ENCODE results near the gene STUB1.

STUB1 gene

DNA sequence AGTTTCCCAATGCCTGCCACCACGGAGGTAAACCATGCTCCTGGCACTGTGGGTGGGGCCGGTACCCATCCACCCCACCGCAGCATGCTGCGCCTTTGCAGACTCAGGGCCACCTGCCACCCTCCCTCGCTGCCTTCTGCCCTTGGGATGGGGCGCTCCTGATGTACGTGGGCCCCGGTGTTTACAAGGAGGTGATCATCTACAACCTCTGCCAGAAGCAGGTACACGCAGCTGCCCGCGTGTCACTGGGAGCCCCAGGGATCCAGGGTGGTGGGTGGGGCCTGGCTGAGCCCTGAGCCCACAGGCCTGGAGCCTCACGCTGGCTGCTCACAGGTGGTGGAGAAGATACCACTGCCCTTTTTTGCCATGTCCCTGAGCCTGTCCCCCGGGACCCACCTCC lies 13.6 kb upstream of the STUB1 start:
- no peak for DNase-seq (ENCODE audit: low read depth in 3 of 3)

DNA sequence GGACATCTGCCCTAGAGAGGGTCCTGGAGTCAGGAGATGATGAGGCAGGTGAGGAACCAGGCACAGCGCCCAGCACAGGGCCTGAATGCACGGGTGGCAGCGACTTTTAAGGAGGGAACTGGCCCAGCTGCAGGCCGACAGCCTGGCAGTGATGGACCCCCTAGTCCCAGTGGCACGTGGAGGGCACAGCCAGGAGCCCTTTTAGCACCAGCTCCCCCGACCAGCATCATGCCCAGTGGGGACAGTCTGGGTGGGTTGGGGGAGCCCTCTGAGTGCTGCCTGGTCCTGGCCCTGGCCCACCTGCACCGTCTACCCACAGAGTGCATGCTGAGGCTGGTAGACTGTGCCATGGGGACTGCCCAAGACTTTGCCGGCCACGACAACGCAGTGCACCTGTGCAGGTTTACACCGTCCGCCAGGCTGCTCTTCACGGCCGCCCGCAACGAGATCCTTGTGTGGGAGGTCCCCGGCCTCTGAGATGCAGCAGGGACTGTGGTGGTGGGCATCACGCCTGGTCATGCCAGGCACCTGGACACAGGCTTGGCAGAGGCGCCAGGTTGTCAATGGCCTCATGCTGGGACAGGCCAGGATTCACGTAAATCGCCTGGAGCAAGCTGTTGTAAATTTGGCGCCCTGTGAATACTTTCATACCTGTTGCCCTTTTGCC lies 13.0 kb upstream of the STUB1 start:
- DNase-seq (ENCODE audit: low read depth in 3 of 3) = no peak

DNA sequence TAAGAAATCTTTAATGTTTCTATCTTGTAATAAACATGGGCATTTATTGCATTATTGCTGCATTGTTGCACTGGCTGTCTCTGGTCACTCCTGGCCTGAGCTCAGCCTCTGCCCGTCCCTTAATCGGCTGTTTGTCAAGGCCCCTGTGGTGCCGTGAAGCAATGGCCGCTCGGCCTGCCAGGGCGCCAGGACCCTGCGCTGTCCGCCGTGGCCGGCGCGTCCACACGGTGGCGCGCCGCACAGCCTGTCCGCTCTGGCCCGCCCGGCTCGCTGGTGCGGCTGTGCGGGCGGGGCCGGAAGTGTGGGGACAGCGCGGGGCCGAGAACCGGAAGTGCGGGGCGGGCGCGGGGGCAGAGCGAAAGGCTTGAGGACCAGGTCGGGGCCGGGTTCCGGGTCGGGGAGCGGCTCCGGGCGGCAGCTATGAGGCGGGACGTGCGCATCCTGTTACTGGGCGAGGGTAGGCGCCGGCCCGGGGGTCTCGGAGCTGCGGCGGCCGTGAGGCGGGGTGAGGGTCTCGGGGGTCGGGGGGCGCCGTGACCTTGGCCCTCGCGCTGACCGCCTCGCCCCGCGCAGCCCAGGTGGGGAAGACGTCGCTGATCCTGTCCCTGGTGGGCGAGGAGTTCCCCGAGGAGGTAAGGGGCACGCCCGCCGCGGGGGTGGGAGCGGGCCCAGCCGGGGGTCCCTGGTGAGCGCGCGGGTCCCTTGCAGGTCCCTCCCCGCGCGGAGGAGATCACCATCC lies 12.3 kb upstream of the STUB1 start, which contains the start of gene RHOT2:
RHOT2 (plus strand) TSS at position 353 of the 739 bp plus-strand sequence; CDS start at position 421, 68 bp downstream.
- DNase-seq (ENCODE audit: low read depth in 3 of 3) = peak; percentile 85 to 95 (median 87)

DNA sequence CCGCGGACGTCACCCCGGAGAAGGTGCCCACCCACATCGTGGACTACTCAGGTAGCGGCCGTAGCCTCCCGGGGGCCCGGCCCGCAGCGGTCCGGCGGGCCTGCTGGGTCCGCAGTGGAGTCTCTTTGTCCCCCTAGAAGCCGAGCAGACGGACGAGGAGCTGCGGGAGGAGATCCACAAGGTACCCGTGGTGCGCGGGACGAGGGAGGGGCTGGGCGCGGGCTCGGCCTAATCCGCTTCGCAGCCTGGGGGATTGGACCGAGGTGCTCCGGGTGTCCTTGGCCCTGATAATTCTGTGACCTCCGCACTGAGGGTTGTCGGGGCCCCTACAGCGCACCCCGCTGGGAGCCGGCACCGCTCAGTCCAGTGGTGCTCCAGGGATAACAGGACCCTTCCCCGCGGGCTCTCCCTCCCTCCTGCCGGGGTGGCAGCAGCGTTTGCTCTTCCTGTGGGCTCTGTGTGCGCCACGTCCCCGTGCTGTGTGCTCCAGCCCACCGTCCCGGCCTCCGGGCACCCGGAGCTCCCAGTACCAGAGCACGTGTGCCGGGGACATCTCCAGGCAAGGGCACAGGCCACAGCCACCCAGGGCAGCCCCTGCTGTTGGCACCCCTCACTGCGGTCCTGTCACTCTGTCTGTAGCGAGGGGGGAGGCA lies 11.6 kb upstream of the STUB1 start:
- no peak for DNase-seq (ENCODE audit: low read depth in 3 of 3)

DNA sequence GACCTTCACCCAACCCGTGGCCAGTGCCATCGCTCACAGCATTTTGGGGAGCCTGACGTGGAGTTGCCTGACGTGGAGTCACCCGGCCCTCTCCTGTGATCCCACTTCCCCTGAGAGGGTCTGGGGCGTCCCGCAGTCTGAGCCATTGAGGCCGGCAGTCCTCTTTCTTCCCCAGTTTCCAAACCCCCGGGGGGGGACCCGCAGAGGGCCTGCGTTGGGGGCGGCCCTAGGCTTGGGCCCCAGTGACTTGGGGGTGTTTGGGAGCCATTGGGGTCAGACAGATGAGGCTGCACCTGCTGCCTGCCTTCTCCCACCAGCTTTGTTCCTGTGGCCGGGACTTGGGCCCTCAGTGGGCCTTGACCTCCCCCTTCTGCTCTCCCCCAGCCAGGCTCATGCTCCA lies 10.5 kb upstream of the STUB1 start:
- DNase-seq (ENCODE audit: low read depth in 3 of 3) = no peak

DNA sequence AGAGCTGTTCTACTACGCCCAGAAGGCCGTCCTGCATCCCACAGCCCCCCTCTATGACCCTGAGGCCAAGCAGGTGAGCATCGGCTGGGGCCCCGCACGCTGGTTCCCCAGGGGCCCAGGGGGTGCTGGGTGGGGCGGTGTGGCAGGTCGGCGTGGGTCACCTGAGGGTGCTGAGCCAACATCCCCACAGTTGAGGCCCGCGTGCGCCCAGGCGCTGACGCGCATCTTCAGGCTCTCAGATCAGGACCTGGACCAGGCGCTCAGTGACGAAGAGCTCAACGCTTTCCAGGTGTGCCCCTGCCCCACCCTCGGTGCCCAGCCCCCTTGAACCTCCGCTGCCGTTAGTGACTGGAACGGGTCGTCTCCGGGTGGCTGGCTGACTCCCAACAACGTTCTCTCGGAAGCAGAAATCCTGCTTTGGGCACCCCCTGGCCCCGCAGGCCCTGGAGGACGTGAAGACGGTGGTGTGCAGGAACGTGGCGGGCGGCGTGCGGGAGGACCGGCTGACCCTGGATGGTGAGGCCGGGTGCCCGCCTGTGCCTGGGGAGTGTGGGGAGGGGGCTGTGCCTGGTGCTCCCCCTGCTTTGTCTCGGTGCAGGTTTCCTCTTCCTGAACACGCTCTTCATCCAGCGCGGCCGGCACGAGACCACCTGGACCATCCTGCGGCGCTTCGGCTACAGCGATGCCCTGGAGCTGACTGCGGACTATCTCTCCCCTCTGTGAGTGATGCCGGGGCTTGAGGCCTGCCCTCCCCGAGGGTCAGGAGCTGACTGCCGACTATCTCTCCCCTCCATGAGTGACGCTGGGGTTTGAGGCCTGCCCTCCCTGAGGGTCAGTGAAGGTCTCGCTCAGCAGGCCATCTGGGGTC lies 9.5 kb upstream of the STUB1 start:
- no peak for DNase-seq (ENCODE audit: low read depth in 3 of 3)

DNA sequence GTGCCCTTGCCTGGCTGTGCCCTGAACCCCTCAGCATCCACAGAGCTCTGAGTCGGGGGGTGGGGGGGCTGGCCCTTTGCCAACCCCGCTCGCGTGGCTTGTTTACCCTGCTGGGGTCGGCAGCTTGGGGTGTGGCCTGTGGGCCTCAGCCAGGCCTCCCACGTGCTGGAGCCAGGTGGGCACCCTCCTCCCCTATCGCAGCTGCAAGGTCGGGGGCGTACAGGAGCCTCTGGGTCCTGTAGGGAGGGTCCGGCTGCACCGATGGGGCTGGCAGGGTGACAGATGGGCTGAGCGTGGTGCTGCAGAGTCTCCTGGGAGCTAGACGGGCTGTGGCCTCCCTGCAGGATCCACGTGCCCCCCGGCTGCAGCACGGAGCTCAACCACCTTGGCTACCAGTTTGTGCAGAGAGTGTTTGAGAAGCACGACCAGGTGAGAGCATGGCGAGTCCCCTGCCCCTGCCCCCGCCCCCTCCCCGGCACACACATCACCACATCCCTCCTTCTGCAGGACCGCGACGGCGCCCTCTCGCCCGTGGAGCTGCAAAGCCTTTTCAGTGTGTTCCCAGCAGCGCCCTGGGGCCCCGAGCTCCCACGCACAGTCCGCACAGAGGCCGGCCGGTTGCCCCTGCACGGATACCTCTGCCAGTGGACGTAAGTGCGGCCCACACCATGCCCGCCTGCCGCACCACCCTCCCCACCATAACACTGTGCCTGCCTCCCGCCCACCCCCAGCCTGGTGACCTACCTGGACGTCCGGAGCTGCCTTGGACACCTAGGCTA lies 8.7 kb upstream of the STUB1 start:
- DNase-seq (ENCODE audit: low read depth in 3 of 3) = no peak

DNA sequence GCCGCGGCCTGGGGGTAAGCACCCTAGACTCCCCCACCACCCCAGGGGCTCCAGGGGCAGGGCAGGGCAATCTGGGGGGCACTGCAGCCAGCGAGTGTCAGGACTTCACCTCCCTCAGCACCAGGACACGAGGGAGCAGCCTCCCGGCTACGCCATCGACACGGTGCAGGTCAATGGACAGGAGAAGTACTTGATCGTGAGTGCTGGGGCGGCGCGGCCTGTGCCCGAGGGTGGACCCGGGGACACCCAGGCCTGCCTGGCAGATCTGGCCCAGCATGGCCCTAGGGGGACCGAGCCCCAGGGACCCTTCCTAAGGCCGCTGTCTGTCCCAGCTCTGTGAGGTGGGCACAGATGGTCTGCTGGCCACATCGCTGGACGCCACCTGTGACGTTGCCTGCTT lies 7.8 kb upstream of the STUB1 start:
- DNase-seq (ENCODE audit: low read depth in 3 of 3) = no peak

DNA sequence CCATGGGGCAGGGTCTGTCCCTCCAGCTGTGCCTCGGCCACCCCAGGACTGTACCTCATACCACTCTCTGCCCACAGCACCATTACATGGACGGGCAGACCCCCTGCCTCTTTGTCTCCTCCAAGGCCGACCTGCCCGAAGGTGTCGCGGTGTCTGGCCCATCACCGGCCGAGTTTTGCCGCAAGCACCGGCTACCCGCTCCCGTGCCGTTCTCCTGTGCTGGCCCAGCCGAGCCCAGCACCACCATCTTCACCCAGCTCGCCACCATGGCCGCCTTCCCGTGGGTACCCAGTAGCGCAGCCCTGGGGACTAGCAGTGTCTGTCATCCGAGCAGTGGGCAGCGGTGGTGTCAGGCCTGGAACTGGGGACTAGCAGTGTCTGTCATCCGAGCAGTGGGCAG lies 7.4 kb upstream of the STUB1 start:
- DNase-seq (ENCODE audit: low read depth in 3 of 3) = no peak

DNA sequence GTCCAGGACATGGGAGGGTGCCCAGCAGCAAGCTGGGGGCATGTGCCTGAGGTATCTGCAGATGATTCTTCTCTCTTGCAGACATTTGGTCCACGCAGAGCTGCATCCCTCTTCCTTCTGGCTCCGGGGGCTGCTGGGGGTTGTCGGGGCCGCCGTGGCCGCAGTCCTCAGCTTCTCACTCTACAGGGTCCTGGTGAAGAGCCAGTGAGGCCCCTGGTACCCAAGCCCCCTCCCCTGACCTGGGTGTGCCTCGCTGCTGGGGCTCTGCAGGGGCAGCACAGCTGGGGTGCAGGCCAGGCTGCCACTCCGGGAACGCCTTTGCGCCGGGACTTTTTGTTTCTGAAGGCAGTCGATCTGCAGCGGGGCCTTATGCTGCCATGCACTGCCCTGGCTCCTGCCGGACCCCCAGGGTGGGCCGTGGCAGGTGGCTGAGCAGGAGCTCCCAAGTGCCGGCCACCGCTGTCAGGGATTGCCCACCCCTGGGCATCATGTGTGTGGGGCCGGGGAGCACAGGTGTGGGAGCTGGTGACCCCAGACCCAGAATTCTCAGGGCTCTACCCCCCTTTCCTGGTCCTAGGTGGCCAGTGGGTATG lies 6.7 kb upstream of the STUB1 start:
- no peak for DNase-seq (ENCODE audit: low read depth in 3 of 3)

DNA sequence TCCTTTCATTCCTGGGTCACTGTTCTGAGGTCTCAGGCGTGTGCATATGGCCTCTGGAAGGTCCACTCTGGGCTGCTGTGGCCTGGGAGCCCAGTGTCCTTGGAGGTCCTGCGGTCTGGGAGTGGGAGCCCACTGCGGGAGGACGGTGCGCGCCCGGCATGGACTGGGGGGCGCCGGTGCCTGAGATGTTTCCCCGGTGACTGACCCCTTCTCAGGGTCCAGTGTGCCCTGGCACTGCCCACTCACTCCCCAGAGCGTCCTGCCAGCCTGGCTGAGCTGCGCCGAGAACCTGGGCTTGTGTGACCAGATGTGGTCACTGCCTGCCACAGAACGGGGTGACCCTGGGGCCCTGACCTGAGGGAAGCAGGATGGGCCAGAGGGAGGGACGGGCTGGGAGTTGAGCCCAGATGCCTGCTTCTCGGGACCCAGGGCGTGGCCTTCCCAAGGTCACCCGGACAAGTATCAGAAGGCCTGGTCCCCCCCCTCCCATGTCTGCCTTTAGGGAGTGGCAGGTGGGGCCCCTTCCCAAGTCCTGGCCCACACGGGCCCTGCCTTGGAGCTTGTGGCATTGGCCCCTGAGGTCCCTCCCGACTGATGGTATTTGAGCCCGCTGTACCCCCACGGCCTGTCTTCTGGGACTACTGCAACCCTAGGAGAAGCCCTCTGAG lies 5.9 kb upstream of the STUB1 start:
- DNase-seq (ENCODE audit: low read depth in 3 of 3) = no peak

DNA sequence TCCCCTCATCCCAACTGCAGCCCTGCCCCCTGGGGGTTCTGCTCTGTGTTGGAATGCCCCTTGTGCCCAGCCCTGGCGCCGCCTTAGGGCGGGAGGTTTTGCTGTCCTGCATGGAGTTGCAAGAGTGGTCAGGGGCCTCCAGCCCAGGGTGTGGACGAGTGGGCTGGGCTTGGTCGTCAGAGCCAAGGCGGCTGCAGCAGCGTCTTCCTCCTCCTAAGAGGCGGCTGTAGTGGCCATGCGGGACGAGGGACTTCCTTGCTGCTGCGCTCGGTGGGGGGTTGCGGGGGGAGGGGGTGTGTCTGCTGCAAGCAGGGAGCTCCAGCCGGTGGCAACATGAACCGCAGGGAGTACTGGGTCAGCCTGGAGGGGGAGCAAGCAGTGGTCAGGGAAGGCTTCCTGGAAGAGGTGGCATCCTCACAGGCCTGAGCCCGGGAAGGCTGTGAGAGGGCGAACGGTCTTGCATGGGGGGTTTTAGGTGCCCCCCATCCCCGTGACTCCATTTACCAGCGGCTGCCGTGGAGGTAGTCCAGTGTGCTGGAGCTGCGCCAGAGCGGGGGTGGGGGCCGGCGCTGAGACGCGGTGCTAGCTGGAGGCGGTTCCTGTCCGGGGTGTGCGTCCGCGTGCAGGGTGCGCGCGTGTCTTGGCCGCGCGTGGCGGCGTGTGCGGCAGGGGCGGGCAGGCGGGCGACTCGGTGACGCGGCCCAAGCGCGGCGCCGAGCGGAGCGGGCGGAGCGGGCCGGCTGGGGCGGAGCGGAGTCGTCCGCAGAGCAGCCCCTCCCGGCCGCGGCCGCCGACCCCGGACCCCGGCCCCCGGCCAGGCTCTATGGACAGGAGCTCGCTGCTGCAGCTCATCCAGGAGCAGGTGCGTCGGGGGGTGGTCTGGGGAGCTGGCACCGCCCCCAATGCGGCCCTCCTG lies 5.0 kb upstream of the STUB1 start, which contains the start of gene RHBDL1:
RHBDL1 (plus strand) TSS at position 704 of the 916 bp plus-strand sequence; CDS start at position 824, 120 bp downstream.
- DNase-seq (ENCODE audit: low read depth in 3 of 3) = no peak

DNA sequence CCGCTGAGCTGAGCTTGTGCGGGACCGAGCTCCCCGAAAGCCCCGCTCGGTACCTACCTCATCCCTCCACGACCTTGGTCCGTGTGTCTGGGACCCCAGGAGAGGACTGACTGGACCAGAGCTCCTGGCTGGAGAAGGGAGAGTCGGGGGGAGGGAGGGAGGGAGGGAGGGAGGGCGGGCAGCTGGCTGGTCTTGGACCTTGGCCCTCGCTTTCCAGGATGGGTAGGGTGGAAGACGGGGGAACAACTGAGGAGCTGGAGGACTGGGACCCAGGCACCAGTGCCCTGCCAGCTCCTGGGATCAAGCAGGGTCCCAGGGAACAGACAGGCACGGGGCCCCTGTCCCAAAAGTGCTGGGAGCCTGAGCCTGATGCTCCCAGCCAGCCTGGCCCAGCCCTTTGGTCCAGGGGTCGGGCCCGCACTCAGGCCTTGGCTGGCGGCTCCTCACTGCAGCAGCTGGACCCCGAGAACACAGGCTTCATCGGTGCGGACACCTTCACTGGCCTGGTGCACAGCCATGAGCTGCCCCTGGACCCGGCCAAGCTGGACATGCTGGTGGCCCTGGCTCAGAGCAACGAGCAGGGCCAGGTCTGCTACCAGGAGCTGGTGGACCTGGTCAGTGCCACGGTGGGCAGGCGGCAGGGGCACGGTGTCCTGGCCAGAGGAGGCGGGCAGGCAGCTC lies 4.2 kb upstream of the STUB1 start:
- no peak for DNase-seq (ENCODE audit: low read depth in 3 of 3)

DNA sequence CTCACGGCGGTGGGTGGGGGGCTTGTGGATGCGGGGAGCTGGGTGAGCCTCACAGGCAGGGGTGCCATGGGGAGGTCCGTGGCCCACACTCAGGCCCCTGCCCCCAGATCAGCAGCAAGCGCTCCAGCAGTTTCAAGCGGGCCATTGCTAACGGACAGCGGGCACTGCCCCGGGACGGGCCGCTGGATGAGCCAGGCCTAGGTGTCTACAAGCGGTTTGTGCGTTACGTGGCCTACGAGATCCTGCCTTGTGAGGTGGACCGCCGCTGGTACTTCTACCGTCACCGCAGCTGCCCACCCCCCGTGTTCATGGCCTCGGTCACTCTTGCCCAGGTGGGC lies 3.7 kb upstream of the STUB1 start:
- no peak for DNase-seq (ENCODE audit: low read depth in 3 of 3)

DNA sequence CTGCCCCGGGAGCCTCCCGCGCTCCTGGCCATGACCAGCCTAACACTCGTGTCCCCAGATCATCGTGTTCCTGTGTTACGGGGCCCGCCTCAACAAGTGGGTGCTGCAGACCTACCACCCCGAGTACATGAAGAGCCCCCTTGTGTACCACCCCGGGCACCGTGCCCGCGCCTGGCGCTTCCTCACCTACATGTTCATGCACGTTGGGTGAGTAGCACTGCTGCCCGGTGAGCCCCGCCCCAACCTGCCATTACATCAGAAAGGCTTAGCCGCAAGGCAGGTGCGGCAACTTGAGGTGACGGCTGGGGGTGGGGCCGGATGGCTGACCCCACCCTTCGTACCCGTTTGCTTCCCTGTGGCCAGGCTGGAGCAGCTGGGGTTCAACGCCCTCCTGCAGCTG lies 3.3 kb upstream of the STUB1 start:
- no peak for DNase-seq (ENCODE audit: low read depth in 3 of 3)

DNA sequence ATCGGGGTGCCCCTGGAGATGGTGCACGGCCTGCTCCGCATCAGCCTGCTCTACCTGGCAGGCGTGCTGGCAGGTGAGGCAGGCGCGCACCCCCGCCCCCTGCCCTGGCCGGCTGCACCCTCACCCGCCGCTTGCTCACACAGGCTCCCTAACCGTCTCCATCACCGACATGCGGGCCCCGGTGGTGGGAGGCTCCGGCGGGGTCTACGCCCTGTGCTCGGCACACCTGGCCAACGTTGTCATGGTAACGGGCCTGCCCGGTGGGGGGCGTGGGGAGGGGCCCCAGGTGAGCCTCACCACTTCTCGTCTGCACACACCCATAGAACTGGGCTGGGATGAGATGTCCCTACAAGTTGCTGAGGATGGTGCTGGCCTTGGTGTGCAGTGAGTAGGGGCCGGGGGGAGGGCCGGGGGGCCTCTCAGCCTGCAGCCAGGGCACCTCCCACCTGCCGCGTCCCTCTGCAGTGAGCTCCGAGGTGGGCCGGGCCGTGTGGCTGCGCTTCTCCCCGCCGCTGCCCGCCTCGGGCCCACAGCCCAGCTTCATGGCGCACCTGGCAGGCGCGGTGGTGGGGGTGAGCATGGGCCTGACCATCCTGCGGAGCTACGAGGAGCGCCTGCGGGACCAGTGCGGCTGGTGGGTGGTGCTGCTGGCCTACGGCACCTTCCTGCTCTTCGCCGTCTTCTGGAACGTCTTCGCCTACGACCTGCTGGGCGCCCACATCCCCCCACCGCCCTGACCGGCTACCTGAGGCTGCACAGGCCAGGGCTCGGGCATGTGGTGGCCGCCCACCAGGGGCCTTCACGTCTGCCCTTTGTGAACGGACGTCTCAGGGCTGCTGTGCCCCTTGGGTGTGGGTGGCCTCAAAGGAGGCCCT lies 2.7 kb upstream of the STUB1 start:
- no peak for DNase-seq (ENCODE audit: low read depth in 3 of 3)

DNA sequence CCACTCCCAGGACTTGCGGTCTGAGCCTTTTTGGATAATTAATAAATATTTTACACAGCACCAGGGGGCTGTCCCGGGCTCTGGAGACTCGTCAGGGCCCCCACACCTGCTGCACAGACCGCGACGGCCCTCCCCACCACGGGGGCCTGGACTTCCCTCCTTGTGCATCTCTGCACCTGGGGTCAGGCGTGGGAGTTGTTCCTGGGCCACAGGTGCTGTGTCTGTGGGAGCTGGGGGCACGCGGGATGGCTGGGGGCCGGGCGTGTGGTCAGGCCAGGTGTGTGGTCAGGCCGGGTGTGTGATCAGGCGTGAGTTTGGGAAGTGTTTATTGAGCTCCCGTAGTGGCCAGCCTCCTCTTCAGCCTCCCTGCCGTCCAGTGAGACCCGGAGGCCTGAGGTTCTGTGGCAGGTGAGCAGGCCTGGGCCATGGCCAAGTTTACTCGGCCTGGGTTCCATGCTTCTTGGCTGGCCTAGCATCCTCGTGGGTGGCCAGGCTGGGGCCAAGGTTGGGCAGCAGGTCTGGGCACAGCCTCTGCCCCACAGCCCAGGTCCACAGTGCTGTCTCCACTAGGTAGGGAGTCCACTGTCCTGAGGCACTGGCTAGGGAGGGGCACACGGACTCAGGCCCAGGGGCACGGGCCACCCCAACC lies 1.9 kb upstream of the STUB1 start:
- DNase-seq (ENCODE audit: low read depth in 3 of 3) = no peak
